Amygdala (tissue), 56 donors: Measurements from ENCODE around the gene ITM2C.

Experiments
- DNase-seq, 56 donors: peaks; one replicate each; lab custom pipeline; 2025; lab: John Stamatoyannopoulos, UW

The ITM2C gene

DNA sequence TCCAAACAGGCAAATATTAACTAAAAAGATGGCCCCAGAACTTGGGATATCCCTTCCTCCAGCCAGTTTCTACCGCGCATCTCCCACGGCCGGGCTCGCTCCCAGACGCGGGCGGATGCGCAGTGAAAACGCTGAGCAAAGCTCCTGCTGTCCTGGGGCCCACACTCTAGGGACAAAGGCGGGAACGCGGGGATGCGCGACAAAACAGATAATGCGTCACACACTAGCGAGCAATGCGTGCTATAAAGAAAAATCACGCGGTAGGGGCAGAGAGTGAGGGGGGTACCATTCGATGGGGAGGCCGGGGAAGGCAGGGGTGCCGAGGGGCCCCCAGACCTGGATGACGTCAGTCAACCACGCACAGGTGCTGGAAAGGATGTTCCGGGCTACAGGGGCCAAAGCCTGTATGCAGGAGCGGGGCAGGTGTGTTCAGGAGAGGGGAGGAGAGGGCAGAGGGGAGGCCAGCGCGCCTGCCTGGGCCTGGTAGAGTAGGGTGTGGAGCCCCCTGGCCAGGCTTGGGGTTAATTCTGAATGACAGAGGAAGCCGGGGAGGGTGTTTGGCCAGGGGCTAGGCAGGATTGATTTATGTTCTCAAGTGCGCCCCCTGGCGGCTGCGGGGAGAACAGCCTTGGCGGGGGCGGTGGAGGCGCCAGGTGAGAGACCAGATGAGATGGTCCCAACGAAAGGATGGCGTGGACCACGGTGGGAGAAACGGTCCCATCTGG lies 14.9 kb upstream of the ITM2C start:
- DNase-seq = peak in 1 of 56 donors; percentile 36

DNA sequence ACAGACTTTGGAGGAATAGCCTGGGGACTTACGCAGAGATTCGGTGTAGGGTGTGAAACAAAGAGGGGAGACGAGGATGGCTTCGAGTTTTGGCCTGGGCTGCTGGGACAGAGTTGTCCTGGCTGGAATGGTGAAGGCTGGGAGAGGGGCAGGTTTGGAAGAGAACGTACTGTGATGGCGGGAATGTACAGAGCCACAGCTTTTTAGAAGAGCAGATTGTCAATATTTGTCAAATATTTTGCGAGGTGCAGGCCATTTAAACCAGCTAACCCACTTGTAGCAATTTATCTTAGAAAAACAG lies 14.4 kb upstream of the ITM2C start:
- no peak for DNase-seq

DNA sequence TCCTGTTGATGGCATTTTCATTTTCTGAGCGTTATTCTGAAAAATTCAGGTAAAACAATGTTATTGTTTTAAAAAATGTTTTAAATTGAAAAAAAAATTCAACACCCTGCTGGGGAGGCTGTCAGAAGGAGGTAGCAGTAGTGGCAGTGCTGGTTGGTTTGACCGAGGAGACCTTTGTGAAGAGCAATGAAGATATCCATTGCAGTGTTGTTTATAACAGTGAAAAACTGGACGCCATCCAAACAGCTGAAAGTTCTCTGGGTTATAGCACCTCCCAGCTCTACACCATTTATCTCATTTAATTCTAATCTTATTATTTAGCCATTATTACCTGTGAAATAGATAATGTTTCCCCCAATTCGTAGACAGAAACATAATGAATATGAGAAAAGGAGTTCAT lies 12.6 kb upstream of the ITM2C start:
- DNase-seq = no peak

DNA sequence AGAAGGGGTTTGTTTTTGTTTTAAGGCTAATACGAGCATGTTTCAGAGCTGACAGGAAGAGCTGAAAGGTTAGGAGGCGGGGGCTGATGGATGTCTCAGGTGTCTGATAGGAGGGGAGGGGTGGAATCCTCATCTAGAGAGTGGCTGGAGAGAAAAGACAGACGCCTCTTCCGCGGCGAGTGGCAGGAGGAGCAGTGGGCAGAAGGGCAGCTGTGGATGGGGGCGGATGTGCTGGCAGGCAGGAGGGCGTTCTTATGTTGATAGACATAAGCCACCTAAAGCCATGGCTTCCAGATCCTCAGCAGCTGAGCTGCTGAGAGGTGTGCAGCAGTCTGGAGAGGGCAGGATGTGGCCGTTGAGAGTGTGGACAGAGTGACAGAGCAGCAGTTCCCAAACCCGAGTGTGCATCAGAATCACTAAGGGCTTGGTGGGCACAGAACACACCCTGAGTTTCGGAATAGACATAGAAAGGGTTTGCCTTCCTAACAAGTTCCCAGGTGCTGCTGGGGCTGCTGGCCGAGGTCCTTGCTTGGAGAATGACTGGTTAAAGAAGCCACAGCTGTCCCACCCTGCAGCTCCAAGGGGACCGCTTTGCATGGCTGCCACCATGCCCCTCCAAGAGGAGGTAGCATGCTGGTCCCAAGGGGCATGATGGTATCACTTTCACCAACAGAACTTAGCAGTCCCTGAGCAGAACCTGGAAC lies 3.0 kb upstream of the ITM2C start:
- no peak for DNase-seq

DNA sequence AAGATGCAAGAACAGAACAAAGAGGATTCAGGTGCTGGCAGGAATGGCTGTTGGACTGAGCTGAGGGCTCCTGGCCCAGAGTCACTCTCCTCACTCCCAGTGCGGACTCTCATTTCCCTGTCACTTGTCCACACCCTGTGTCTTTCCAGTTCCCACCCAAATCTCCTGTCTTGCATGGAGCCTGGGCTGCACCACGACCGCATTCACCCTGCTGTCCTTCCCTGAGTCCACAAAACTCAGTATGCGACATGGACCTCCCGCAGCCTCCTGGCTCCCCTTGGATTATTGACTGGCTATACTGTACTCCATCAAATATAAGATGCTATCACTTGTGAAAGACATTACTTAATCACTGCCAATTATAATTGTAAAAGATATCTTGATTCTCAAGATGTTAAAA lies 2.5 kb upstream of the ITM2C start:
- no peak for DNase-seq

DNA sequence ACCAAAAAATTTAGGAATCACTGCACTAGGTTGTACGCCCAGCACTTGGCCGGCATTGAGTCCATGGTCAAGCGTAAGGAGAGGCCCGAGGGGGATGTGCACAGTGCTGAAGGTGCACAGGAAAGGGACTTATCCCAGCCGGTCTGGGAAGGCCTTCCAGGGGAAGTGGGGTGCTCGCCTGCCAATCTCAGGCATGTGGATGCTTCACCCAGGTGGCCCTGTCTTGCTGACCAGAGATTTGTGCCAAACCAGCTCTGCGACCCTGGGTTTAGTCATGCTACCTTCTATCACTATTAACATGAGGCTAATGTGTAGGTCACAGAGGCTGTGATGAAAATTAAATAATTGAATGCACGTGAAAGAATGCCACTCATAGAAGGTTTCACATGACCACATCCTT lies 1.7 kb upstream of the ITM2C start:
- DNase-seq = no peak

DNA sequence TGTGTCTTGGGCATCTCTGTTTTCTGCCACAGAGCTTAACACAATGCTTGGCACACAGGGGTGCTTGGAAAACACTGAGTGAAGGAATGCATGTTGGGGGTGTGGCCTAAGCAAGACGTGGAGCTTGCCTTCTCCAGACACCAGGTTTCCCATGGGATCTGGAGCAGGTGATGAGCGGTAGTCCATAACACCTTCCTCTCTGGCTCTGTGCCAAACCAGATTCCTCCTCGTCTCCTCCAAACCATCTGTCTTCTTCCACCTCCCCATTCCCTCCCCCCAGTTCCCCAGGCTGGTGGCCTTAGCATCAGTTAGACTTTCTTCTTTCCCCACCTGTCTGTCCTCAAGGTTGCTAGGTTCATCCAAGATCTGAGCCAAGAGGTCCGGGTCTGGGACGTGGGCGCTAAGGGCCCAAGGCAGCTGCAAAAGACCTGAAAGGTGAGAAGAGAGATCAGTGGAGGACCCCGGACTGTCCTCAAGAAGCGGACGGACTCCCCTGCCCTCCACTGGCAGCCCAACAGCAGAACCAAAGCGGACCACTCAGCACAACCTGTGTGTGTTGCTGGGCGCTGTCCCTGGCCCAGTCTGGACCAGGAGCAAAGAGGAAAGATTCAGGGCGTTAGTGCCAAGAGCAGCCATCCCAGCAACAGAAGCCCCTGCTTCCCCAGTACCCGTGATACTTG lies 1.2 kb upstream of the ITM2C start:
- DNase-seq = no peak

DNA sequence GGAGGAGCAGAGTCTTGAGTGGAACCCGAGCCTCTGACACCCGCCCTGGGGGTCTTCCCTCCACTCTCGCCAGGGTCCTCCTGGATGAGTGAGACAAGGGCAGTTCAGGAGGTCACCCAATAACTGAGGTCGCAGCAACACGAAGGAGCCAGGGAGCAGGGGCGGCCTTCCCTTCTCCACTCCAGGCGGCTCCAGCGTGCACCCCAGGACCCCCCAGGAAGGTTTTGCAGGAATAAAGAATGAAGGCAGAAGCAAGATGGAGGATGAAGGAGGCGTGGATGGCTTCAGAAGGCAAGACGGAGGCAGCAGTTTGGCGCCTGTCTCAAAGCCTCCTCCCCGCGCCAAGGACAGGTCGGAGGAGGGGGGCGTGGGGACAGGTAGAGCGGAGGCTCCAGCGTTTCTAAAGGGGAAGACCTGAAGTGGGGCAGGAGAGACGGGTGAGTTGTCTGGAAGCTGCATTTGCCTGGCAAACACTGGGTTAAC lies 579 bp upstream of the ITM2C start:
- no peak for DNase-seq

DNA sequence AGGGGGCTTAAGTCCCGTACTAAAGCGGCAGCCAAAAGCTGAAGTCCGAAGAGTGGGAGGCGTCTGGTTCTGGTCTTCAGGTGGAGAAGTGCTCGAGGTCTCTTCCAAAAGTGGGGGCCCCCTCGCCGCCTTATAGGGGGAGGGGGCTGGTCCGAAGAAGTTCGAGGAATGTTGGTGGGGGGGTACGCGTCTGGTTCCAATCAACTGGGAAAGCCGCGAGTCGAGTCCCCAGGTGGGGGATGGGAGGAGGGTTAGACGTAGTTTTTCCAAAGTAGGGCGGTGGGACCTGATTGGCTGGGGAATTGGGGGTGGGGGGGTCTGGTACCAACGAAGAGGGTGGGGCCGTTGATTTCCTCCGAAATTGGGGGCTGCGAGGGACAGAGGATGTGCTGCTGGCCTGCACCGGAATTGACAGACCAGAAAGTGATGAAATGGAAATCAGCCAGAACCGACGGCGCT lies 594 bp downstream of the ITM2C start:
- peak in 1 of 56 donors; percentile 57 for DNase-seq

DNA sequence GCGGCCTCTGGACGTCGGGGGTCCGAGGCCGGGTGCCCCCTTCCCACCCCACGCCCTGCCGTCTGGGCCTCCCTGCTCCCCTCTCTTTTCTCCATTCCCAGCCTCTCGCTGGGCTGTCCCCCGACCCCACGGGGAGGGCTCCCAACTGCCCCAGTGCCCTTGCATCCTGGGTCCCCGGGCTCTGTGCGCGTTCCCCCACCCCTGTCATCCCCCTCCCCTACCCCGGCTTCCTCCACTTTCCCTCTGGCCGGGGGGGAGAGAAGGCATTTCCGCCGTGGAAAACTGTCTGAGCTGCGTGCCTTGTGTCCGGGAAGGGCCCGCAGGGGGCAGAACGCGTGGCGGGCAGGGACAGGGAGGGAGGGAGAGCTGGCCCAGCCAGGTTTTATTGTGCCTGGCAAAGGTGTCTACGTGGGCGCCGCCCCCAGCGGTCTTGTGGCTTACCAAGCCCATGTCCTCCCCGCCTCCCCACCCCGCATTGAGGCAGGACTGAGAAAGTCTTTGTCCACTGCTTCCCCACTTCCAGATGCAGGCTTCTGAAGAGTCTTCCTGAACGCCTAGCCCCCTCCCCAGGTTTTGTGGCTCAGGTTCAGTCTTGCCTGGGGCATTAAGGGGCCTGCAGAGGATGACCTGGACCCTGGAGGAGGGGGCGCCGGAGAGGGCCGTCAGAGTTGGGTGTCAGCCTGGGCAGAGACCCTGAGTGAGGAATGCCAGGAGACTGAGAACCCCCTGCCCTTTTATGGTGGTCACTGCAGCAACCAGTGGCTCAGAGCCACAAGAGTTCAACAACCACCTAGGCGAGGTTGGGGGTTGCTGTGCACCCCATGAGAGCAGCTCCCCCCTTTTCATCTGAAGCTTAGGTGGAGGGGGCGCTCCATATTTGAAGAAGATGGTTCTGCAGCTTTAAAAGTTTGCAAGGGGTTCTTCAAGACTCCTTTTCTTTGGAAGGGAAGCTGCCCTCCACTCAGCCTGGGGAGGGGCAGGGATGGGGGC lies 1.3 kb downstream of the ITM2C start:
- peak in 30 of 56 donors; percentile 31 to 71 (median 51) for DNase-seq

DNA sequence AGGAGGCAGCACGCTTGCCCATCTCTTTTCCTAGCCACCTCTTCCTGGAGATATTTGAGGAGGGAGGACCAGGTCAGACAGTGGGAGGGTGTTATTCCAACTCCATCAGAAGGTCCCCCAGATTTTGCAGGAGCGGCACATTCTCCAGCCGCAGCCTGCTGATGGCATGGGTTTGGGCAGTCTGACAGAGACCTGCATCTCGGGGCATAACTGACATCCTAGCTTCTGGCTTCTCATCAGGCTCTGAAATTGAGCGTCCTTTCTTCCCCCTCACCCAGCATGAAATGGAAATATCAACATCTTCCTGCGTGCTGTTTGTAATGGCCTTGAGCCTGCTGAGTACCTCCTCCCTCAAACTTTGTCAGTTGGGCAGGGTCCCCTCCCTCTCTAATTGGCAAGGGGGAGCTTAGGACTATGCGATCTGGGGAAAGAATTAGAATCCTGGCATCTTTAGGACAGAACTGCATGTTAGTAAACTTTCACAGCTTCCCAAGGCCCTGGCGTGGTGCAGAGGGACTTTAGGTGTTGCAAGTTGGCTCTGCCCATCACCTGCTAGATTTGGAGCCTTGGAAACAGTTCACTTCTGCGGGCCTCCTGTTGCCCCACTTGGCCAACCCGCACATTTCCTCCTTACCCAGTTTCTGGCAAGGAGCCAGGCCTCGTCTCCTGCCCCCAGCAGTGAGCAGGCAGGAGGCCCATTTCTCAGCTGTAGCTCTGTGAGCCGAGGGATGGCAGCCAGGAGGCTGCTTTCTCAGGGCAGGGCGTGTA lies 2.2 kb downstream of the ITM2C start:
- peak in 50 of 56 donors; percentile 21 to 82 (median 59) for DNase-seq

DNA sequence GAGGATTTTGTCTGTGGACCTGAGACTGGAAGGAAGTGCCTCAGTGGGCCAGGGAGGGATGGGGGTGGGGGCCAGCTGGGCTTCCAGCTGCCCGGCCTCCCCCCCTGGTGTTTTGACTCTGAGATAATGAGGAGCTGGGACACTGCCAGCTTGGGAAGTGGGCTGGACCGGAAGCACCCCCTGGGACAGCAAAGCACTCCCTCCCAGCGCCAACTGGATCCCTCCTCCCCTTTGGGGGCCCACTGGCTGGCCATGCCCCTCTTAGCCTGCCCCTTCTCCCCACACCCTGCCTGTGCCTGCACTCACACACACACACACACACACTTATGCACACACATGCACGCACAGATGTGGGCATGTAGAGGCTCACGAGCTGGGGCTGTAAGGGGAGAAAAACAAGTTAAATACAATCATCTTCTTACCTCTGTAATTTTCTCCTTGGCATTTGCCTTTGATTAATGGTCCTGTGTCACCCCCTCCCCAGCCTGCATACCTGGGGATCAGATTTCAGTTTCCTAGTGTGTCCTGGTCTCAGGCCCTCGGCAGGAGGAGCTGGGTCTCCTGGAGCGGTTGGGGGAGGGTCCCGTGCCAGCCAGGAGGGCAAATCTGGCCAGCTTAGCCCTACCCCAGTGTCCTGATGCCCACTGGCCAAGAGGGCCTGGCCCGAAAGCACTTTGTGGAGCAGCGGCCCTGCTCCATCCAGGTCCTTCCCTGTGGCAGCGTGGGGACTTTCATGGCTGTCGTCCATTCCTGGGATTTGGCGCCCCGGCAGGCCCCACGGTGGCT lies 3.6 kb downstream of the ITM2C start:
- peak in 2 of 56 donors; percentile 35 to 43 for DNase-seq

DNA sequence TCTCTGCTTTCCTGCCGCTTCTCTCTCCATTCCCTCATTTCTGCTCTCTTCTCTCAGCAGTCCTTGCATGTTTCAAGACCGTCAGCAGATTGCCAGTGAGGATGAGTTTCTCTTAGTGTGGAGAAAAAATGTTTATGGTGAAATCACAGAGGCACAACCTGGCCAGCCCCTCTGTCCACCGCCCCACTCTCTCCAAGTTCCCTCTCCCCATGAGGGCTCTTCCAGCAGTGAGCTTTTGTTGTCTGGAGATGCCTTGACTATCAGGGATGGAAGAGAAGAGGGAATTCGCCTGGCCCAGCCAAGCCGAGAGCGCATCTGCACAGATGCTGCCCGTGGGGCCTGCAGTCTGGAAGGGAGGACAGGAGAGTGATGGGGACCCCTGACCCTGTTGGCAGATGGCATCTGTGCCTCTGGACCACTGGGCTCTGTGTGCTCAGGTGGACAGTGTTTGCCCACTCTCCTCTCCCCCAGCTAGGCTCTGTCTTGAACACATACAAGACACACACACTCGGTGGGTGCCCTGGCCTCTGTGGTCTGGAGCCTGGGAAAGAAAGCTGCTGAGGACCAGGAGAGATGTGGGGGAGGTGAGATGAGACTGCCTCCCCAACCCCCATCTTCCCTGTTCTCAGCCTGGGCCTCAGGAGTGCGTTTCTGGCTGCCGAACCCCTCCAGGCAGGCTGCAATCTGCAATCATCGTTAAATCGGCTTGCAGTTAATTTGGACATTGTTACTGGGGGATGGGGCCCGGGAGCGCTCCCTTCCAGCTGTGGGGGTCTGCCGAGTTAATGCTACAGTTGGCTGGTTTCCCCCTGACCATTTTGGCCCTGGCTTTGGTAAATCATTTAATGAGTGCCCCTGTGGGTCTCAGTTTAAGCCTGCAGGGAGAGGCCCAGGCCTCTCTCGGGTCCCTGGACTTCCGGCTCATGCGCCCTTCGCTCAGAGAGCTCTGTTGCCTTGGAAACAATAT lies 4.5 kb downstream of the ITM2C start:
- no peak for DNase-seq

DNA sequence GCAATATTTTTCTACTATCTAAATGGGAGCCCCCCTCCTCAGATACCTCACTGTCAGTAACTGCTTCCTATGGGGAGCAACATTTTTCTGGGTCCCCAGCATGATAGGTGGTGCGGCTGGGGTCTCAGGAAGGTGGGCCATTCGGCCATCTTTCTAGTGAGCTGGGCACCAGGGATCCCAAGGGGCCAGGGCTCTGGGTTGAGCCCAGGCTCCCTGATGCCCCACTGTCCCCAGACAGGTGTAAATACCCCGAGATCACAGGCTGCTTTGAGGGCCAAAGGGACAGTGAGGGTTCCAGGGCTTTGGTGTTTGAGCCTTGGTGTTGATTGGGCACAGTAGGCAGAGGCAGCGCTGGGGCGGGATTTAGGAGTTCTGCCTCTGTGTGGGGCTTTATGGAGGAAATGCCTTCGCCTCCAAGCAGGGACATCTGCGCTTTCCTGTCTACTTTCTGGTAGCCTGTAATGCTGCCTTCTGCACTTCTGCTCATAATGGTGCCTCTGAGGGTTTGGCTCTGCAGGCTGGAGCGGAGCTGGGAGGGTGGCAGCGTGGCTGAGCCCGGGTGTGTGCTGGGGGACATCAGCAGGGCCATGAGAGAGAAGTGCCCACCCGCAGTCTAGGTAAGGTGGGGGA lies 5.3 kb downstream of the ITM2C start:
- no peak for DNase-seq

DNA sequence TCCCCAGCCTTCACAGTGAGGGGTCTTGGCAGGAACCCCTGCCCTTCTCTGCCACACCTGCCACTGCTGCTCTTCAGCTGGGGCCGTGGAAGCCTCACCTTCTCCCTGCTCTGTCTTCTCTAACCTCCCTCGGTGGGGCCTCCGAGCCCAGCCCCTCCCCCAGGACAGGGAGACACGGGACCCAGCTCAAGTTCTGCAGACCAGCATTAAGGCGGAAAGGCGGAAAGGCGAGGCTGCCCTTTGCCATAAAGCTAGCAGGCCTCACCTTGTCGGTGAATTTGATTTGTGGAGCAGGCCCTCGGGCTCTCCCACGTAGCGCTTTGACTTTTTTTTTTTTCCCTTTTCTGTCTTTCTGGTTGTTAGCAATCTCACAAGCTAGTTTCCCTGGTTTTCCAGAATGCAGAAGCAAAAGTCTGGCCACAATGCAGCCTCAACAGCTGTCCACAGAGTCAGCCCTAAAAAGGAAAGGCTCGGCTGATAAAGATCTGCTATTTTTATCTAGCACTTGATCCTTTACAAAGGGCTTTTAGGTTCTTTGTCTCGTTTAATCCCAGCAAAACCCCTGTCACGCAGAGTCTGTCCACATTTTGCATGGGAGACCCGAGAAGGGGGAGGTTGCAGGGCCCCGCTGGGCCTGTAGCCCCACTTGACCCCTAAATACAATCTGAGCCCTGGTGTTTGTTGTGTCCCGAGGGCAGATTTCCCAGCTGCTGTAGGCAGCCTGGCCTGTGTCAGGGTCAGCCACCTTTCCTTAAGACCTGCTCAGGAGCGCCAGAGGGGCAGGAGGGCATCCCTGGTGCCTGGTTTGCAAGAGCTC lies 6.0 kb downstream of the ITM2C start:
- no peak for DNase-seq
